GM12865 (cell line): ENCODE measurements around the gene P2RY11.

Experiments
- DNase-seq: peaks from one replicate; pipeline ENCODE4 v3.0.0; 2010; ENCODE audit warnings: low read depth
- H3K4me3 ChIP-seq: 2 replicates; pipeline ENCODE4 v1.5.1; 2011; ENCODE audit warnings: mild to moderate bottlenecking, low read depth, low read length, control low read depth
- TF ChIP-seq, protein P1 (sequence below): IDR thresholded peaks from 2 replicates; pipeline ENCODE4 v1.5.1; 2011; ENCODE audit warnings: low read length, control low read depth, low read depth, inconsistent platforms; ENCODE audit not compliant: insufficient read depth; ENCODE audit errors: missing control alignments

The P2RY11 gene

DNA sequence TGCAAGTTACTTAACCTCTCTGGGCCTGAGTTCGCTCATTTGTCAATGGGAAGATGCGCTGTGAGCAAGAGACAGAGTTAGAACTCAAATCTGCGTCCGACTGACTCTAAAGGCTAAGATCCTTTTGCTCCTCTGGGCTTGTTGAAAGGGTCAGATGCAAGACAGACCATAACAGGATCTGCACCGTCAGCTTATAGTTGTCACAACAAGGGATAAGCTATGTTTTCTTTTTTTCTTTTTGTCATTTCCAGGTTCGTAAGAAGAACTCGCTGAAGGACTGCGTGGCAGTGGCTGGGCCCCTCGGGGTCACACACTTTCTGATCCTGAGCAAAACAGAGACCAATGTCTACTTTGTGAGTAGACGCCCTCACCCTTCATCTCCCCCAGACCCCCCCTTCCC is 4.2 kb upstream of the P2RY11 start:
- no peak for DNase-seq
- H3K4me3 ChIP-seq = peak overlapping the region; percentile 91
- TF ChIP-seq, protein P1, sequence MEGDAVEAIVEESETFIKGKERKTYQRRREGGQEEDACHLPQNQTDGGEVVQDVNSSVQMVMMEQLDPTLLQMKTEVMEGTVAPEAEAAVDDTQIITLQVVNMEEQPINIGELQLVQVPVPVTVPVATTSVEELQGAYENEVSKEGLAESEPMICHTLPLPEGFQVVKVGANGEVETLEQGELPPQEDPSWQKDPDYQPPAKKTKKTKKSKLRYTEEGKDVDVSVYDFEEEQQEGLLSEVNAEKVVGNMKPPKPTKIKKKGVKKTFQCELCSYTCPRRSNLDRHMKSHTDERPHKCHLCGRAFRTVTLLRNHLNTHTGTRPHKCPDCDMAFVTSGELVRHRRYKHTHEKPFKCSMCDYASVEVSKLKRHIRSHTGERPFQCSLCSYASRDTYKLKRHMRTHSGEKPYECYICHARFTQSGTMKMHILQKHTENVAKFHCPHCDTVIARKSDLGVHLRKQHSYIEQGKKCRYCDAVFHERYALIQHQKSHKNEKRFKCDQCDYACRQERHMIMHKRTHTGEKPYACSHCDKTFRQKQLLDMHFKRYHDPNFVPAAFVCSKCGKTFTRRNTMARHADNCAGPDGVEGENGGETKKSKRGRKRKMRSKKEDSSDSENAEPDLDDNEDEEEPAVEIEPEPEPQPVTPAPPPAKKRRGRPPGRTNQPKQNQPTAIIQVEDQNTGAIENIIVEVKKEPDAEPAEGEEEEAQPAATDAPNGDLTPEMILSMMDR = no peak

DNA sequence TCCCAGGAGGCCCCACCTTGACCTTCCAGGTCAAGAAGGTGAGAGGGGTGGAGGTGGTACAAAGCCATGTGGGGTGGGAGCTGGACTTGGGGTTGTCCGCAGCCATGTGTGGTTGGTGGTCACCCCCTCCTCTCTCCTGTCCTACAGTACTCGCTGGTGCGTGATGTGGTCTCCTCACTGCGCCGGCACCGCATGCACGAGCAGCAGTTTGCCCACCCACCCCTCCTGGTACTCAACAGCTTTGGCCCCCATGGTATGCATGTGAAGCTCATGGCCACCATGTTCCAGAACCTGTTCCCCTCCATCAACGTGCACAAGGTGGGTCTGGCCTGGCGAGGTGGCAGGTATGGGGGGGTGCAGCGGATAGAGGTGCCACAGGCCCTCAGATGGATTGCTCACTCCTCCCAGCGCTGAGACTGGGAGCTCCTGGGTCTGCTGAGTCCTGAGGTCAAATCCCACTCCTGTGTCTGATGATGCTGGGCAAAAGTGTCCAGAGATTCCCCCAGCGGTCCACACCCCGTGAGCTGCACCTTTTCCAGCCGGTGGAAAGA is 3.6 kb upstream of the P2RY11 start:
- no peak for DNase-seq
- peak overlapping the region; percentile 91 for H3K4me3 ChIP-seq
- TF ChIP-seq, protein P1 = no peak

DNA sequence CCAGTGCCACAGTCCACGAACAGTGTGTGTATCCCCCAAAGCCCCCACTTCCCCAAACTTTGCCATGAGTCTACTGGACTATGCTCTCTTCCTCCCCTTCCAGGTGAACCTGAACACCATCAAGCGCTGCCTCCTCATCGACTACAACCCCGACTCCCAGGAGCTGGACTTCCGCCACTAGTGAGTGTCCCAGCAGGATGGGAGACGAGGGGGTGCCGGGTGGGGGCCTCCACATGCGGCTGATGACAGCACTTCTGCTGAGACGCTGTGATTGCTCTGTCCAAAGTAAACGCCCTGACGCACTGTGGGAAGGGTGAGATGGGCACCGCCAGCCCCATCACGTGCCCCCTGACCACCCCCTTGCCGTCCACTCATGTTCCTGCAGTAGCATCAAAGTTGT is 2.0 kb upstream of the P2RY11 start:
- DNase-seq = no peak
- TF ChIP-seq, protein P1 = no peak
- H3K4me3 ChIP-seq = no peak overlapping the region

DNA sequence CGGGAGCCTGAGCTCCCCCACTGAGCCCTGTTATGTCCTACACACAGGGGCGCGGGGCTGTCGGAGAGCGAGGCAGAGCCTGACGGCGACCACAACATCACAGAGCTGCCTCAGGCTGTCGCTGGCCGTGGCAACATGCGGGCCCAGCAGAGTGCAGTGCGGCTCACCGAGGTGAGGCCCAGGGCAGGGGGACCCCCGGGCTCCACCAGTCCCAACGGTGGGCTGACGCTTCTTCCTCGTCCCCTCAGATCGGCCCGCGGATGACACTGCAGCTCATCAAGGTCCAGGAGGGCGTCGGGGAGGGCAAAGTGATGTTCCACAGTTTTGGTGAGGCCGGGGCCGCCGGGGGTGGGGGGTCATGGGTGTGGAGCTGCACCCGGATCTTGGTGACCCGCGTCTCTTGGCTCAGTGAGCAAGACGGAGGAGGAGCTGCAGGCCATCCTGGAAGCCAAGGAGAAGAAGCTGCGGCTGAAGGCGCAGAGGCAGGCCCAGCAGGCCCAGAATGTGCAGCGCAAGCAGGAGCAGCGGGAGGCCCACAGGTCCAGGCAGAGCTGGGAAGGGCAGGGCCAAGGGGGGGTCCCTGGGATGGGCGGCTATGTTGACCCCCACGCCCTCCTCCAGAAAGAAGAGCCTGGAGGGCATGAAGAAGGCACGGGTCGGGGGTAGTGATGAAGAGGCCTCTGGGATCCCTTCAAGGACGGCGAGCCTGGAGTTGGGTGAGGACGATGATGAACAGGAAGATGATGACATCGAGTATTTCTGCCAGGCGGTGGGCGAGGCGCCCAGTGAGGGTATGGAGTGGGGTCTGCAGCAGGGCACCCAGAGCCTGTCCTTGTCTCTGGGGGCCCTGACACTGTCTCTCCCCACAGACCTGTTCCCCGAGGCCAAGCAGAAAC is 1.2 kb upstream of the P2RY11 start:
- H3K4me3 ChIP-seq = peak overlapping the region; percentile 45
- TF ChIP-seq, protein P1 = no peak
- DNase-seq = no peak

DNA sequence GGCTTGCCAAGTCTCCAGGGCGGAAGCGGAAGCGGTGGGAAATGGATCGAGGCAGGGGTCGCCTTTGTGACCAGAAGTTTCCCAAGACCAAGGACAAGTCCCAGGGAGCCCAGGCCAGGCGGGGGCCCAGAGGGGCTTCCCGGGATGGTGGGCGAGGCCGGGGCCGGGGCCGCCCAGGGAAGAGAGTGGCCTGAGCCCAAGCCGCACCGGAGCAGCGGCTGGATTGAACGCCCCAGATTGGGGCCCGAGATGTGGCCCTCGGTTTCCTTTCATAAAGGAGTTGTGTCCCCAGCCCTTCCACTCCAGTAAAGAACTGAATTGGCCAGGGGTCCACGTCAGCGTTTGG is 548 bp upstream of the P2RY11 start:
- DNase-seq = no peak
- TF ChIP-seq, protein P1 = no peak
- peak overlapping the region; percentile 45 for H3K4me3 ChIP-seq

DNA sequence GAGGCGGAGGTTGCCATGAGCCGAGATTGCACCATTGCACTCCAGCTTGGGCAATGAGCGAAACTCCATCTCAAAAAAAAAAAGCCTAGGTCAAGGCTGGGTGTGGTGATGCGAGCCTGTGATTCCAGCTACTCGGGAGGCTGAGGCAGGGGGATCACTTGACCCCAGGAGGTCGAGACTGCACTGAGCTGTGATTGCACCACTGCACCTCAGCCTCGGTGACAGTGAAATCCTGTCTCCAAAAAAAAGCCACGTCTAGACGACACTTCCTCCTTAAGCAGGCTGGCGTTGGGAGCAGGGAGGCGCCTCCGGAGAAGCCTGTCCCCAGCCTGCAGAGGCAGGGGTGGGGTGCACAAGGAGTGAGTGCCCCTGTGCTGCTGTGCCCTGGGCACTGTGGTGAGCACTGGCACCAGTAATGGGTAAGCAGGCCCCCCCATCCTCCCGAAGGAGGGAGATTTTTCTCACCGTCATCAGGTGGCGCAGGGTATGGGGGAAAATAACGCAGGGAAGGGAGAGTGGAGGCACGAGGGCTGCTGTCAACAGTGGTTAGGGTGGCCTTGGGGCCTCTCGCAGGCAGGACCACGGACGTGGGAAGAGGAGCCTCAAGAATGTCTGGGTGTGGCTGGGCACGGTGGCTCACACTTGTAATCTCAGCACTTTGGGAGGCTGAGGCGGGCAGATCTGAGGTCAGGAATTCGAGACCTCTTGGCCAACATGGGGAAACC is 706 bp downstream of the P2RY11 start:
- DNase-seq = peak; percentile 57
- TF ChIP-seq, protein P1 = no peak
- peak overlapping the region; percentile 45 for H3K4me3 ChIP-seq
